HG02973 (cell line): ENCODE data around the gene FATE1.

Experiments used
- ATAC-seq: cut with Tn5 transposase; IDR thresholded peaks from one replicate; pipeline ENCODE4 v1.9.1; 2021; ENCODE audit warnings: moderate library complexity; ENCODE audit not compliant: unreplicated experiment

The FATE1 gene

DNA sequence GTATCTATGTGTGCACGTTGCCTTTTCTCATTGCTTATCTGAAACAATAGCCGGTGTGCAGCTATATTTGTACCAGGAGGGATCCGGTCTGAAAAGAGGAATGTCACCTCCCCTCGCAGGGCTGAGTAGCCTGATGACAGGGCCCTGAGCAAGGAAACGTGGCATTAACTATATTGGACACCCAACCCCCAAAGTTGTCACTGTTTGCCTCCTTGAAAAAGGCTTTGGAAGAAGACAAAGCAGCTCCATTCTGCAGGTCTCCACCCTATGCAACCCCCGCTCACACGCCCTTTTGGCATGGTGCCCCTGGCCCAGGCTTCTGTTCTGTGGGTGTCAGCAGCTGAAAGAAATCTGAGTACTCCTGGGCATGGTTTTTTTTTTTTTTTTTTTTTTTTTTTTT, 12.3 kb upstream of the FATE1 start:
- ATAC-seq, result no peak

- no peak for ATAC-seq
Observed at GRCh38 chrX:151704041-151704663, 11.7 kb upstream of the FATE1 start.

- no peak for ATAC-seq
Observed at GRCh38 chrX:151708821-151709220, 7.0 kb upstream of the FATE1 start.

DNA sequence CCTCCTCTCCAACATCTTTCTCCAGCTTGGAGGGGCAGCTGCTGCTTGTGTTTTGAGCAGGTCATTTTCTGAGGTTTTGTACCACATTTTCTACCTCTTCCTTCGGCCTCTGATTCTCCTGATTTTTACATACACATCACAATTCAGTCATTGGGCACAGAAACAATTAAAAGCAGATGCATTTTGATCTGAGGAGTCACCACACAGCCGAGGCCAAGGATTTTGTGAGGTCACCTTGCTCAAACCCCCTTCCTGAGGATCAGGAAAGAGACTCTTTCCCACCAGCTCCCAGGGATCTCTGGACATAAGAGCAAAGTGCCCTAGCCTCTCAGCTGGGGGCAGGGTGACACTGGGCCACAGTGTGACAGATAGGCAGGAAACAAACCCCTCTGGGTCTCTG, 5.4 kb upstream of the FATE1 start:
- no peak for ATAC-seq

GRCh38 chrX:151711154-151711553, 4.7 kb upstream of the FATE1 start:
- no peak for ATAC-seq

DNA sequence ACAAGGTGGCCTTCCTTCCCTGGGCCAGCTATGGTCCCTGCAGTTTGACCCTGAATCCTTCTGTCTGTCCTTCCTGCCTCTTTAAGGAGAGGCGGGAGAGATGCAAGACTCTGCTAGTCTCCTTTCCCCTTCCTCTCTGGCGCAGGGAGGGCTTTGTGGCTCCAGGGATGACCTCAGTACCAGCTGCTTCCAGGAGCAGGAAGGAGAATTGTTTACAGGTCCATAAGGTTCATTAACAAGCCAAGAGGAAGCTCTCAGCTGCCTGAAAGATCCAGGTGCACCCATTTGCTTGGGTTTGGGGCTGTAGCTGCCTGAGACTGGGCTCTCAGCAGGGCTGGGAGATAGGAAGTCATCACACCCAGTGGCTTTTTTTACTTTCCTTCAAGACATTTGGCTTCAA, 4.0 kb upstream of the FATE1 start:
- no peak for ATAC-seq

DNA sequence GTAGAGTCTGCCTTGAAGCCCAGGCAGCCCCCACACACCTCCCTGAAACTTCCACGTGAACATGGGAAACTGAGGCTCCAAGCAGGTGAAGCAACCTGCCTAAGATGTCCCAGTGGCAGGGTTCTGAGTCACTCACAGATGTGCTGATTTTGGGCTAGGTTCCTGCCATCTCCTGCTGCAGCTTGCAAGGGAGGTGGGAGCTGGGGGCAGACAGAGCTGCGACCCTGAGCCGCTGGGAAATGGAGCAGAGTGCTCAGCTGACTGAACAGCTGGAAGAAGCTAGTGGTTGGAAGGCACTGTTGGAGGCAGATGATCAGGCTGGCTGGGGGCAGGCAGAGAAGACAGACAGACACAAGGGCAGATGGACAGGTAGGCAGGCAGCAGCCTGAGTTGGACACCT, 3.6 kb upstream of the FATE1 start:
- ATAC-seq, result no peak

DNA sequence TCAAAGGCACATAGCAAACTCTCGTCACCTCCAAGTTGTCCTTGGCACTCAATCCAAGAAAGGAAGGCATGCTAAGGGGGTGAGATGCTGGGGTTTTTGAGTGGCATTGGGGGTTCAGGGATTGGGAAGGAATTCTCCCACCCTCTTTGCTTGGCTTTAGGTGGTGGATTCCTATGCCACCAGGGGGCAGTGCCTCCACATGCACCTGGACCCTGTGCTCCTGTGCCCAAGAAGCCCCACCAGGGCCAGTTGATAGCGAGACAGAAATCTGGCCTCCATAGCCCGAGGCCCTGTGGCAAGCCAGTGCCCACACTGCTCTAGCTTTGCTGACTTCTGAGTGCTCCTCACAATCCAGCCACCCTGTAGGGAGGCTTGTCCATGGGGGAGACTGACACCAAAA, 2.0 kb upstream of the FATE1 start:
- ATAC-seq, result no peak

DNA sequence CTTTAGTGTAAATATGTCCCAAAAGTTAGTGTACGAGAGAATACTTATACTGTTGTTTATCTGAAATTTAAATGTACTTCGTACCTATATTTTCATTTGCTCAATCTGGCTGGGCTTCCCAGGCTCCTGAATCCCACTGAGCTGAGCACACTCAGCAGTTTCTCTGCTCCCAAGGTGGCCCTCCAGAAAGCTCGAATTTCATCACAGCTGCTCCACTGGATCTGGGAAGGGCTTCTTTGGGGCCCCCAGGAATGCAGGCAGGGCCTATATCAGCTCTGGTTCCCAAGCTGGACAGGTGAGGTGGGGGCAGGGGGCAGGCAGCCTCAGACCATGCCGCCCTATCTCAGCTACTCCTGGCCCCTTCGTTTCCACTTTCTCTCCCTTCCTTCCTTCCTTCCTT, 1.5 kb upstream of the FATE1 start:
- no peak for ATAC-seq

DNA sequence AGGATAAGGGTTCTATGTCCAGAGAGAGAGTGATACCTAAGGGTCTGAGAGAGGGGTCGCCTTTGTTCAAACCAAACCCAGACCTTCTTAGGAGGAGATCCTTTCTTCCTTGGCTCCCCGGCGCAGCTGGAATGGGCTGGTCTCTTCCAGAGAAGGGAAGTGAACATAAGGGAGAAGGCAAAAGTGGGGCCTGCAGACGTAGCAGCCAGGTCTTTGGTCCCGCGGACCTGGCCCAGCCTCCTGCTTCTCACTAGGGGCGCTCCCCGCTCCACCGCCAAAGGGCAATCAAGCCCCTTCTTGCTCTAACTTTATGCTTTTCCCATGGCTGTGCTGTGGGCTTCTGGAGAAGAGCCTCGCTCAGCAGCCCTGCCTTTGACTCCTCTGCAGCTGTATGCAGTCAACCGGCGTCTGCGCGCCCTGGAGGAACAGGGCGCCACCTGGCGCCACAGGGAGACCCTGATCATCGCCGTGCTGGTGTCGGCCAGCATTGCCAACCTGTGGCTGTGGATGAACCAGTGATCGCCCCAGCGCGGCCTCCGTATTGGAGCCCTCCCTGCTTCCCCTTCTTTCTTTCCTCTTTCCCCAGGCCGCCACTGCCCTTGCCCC, 6.5 kb downstream of the FATE1 start:
- no peak for ATAC-seq

- ATAC-seq, result no peak
Observed at GRCh38 chrX:151723156-151723760, 7.4 kb downstream of the FATE1 start.

DNA sequence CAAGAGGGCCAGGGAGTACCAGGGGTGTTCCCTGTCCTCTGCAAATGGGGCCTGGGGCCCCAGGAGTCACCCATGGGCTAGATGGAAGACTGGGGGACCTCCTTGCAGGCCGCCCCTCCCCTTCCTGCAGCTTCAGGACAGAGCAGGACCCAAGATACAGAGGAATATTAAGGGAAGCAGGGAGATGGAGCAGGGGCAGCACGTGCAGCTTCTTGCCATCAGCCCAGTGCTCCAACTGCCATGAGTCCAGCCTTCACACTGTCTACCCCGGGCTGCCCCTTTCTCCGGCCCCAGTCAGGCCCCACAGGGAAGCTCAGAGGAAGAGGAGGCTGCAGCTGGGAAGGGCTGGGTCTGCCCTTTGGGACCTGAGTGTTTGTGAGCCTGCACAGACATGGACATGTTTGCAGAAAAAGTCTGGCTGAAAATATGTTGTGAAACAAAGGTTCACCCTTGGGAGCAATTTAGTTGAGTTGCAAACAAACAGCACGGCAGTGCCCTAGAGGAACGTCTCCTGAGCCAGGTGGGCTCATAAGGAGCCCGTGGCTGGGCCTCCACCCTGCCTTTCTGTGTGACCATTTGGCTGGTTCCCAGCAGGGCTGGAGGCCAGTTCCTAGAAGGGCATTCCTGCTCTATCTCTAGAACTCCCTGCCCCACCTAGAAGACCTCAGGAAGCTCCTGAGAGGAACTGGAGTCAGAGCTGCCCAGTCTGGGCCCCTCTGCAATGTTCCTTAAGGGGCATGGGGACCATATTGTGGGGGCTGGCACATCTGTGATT, 8.9 kb downstream of the FATE1 start:
- no peak for ATAC-seq

DNA sequence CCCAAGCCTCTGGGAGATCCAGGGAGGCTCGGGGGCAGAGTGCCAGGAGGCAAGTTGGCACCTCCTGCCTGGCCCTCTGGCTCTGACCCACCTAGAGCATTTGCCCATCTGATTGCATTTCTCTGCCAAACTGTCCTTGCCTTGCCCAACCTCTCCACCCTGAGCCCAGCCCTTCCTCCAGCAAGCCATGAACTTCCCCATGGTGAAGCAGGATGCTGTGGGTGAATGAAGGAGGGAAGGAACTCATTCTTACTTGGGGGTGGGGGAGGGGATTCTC, 9.4 kb downstream of the FATE1 start:
- ATAC-seq, result no peak

- ATAC-seq, result no peak
Observed at GRCh38 chrX:151726751-151727150, 10.9 kb downstream of the FATE1 start.

- ATAC-seq, result no peak
Observed at GRCh38 chrX:151727346-151727745, 11.5 kb downstream of the FATE1 start.

GRCh38 chrX:151729056-151729725, 13.4 kb downstream of the FATE1 start:
- no peak for ATAC-seq

GRCh38 chrX:151734446-151734845, 18.6 kb downstream of the FATE1 start, which contains the start of gene CNGA2:
CNGA2 (plus strand) TSS chrX:151734746; CDS start chrX:151738484, 3,738 bp downstream.
- no peak for ATAC-seq

- ATAC-seq, result no peak
Observed at GRCh38 chrX:151735219-151735618, 19.4 kb downstream of the FATE1 start.

- ATAC-seq, result no peak
Observed at GRCh38 chrX:151736685-151737084, 20.9 kb downstream of the FATE1 start.

GRCh38 chrX:151737494-151737893, 21.7 kb downstream of the FATE1 start:
- no peak for ATAC-seq

DNA sequence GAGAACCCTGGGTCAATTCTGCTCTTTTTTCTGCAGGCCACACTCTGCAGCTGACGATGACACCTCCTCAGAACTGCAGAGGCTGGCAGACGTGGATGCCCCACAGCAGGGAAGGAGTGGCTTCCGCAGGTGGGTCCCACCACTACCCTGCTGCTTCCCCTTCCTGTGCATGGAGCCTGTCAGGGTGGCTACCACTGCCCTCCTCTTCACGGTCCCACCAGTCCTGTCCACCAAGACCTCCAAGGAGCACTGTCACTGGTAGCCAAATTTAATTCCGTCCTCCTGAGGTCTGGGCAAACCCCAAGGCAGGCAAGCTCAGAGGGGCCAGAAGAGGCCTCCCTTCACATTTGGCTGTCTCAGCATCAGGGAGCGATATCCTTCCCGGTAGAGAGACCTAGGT, 22.9 kb downstream of the FATE1 start:
- no peak for ATAC-seq

DNA sequence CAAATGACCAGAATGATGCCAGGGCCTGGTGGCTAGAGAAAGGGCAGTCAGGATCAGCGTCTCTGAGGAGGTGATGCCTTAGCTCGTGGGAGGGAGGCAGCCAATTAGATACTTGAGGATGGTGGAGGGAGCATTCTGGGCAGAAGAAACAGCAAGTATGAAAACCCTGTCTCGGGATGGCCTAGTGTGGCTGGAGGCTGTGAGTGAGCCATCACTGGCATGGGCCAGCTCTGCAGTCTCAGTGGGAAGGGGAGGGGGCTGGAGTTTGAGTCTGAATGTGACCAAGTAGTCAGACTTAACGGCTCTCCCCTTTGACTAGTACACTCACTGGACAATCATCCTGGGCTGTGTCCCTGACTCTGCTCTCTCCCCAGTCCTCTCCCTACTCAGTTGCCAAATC, 25.8 kb downstream of the FATE1 start:
- no peak for ATAC-seq
